Hepatocyte (in vitro differentiated cells): Measurements from ENCODE around the gene PPIP5K2.

Experiments used
- EZH2 ChIP-seq: fragments of 200-600 bp; sonication (generic); IDR thresholded peaks from 2 replicates; pipeline ENCODE4 v1.6.1; 2016; ENCODE audit warnings: antibody characterized with exemption, mild to moderate bottlenecking, borderline replicate concordance
- EZH2phosphoT487 ChIP-seq: fragments of 200-600 bp; sonication (generic); IDR thresholded peaks from one replicate; pipeline ENCODE4 v1.6.1; 2018; ENCODE audit warnings: antibody characterized with exemption, mild to moderate bottlenecking, low read depth, moderate library complexity; ENCODE audit not compliant: unreplicated experiment, severe bottlenecking
- TF ChIP-seq, protein P1 (sequence below): fragments of 200-600 bp; sonication (generic); IDR thresholded peaks from 2 replicates; pipeline ENCODE4 v1.5.1; 2016; ENCODE audit warnings: antibody characterized with exemption, mild to moderate bottlenecking; ENCODE audit not compliant: poor library complexity

DNA sequence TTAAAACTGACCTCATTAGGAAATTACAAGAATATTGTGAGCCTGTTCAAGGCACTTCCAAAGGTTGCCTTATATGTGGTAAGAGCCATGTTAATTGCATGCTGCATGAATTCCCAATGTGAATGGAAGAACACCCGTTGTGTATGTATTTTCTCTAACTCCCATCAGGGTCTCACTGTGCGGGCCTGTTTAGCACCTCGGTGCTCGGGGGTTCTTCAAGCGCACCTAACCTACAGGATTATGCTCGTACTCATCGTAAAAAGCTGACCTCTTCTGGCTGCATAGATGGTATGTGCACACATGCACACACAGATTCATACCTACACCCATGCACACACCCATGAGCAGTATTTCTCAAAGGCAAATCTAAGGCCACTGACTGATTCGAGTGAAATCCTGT, 66.1 kb downstream of the PPIP5K2 start:
- TF ChIP-seq, protein P1, sequence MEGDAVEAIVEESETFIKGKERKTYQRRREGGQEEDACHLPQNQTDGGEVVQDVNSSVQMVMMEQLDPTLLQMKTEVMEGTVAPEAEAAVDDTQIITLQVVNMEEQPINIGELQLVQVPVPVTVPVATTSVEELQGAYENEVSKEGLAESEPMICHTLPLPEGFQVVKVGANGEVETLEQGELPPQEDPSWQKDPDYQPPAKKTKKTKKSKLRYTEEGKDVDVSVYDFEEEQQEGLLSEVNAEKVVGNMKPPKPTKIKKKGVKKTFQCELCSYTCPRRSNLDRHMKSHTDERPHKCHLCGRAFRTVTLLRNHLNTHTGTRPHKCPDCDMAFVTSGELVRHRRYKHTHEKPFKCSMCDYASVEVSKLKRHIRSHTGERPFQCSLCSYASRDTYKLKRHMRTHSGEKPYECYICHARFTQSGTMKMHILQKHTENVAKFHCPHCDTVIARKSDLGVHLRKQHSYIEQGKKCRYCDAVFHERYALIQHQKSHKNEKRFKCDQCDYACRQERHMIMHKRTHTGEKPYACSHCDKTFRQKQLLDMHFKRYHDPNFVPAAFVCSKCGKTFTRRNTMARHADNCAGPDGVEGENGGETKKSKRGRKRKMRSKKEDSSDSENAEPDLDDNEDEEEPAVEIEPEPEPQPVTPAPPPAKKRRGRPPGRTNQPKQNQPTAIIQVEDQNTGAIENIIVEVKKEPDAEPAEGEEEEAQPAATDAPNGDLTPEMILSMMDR, result no peak
- TF ChIP-seq EZH2 (no peak), EZH2phosphoT487 (no peak)
